WI38 (cell line): ENCODE data around the gene MAMLD1.

Source experiments
- H3K4me3 ChIP-seq: 2 replicates; pipeline ENCODE4 v1.5.1; 2011; ENCODE audit warnings: low read depth, mild to moderate bottlenecking, control low read depth, low read length
- TF ChIP-seq, protein P1 (sequence below): IDR thresholded peaks from 2 replicates; pipeline ENCODE4 v1.5.1; 2012; ENCODE audit warnings: low read depth, mild to moderate bottlenecking, control low read depth, low read length

Gene MAMLD1

DNA sequence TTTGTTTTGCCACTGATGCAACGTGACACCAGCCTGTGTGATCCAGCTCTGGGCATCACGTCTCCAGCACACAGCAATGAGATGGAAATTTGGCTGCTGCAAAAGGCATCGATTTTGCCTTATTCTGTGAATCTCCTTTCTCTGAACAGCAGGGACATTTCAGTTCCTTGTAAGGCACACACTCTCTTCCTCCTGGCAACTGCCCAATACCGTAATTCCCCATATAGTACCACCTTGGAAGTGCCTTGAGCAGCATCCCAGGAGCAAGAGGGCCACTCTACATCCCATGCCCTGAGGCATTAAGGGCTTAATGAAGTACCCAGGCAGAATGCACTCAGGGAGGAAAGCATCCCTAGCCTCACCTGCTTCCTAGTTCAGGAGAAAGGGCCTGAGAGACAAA is 10.5 kb upstream of the MAMLD1 start:
- no peak overlapping the region for H3K4me3 ChIP-seq
- TF ChIP-seq, protein P1, sequence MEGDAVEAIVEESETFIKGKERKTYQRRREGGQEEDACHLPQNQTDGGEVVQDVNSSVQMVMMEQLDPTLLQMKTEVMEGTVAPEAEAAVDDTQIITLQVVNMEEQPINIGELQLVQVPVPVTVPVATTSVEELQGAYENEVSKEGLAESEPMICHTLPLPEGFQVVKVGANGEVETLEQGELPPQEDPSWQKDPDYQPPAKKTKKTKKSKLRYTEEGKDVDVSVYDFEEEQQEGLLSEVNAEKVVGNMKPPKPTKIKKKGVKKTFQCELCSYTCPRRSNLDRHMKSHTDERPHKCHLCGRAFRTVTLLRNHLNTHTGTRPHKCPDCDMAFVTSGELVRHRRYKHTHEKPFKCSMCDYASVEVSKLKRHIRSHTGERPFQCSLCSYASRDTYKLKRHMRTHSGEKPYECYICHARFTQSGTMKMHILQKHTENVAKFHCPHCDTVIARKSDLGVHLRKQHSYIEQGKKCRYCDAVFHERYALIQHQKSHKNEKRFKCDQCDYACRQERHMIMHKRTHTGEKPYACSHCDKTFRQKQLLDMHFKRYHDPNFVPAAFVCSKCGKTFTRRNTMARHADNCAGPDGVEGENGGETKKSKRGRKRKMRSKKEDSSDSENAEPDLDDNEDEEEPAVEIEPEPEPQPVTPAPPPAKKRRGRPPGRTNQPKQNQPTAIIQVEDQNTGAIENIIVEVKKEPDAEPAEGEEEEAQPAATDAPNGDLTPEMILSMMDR, result no peak

DNA sequence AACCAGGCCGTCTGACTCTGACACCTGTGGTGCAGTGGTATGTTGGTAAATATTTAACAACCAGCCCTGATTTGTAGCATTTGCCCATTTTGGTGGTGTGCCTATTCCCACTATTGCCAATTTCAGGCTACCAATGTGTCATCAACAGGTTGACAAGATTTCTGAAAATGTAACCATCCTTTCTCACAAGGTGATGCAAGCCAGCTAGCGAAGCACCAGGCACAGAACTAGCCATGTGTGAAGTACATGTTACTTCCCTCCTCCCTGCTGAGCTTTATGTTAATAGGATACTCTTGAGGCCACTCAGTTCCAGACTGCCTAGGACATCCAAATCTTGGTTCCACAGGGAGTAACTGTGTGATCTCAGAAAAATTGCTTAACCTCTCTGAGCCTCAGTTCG is 7.2 kb upstream of the MAMLD1 start:
- no peak overlapping the region for H3K4me3 ChIP-seq
- TF ChIP-seq, protein P1, result no peak

DNA sequence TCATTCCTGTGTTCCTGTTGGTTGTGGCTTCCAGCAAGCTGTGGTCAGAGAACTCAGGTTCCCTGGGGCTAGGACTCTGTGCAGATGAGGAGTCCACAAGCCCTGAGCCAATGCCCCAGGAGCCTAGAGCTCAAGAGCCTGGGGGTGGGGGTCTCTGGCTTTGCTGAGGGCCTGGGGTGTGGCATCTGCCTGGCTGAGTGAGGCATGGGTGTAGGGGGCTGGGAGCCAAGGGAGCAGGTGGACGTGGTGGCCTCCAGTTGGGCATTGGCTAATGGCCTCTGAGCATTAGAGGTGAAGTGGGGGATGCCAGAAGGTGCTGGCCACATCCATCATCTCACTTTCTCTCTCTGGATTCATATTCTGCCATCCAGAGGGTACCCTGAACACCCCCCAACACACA is 5.3 kb upstream of the MAMLD1 start:
- H3K4me3 ChIP-seq, result no peak overlapping the region
- TF ChIP-seq, protein P1, result no peak

DNA sequence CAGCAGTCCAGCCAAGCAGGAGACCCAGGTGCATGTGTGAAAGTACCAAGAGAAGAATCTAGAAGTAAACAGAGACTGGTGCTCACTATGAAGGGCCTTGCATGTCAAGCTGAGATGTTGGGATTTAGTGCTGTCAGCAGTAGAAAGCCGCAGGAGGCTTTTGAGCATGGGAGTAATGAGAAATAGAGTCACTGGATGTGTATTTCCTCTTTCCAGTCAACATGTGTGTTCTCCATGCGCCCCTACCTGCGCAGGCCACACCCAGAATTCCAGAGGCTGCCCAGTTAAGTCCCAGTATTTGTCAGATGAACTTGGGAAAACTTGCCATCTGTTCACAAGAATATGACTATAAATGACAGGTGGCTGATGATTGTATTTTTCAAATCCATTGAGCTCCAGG is 4.5 kb upstream of the MAMLD1 start:
- no peak overlapping the region for H3K4me3 ChIP-seq
- TF ChIP-seq, protein P1, result no peak

DNA sequence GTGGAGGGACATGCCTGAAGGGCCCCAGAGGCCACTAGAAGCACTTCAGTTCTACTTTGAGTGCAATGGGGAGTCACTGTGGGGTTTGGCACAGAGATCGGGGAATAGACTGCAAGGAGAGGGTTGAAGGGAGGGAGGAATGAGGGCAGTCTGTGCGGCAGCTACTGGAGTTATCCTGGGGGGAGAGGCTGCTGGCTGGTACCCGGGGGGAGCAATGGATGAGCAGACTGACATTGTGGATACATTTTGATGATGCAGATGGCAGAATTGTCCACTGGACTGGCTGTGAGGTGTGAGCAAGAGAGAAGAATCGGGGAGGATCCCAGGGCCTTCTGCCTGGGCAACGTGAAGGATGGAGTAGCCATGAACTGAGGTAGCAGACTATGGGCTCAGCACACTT is 2.8 kb upstream of the MAMLD1 start:
- no peak overlapping the region for H3K4me3 ChIP-seq
- TF ChIP-seq, protein P1, result no peak

DNA sequence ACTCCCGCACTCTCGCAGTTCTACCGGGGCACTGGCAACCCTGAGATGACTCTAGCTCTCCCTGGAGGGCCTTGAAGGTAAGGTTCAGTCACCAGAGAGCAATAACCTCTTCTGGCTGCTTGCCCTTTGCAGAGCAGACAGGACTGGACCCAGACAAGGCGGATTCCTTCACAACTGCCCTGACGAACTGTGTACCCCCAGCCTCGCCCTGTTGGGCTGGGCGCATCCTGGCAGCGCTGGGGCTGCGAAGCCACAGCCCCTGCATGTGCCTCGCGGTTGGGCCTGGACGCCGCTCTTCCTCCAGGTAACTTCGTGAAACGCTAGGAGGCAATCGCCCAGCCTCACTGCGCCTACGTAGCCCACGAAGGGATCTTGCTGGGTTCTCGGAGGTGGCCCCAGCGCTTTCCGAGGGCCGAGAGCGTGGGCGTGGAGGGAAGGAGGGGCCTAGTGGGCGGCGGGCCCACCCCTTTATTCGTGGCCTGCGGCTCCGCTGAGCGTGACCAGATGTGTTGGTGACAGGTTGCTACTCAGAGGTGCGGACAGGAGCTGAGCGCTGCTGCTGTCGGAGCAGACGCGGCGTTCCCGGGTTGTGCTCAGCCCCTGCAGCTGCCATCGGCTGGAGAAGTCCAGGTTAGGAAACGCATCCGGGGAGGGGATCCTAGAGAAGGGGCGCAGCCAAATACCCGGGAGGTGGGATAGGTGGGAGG is 1.9 kb upstream of the MAMLD1 start:
- peak overlapping the region; percentile 69 for H3K4me3 ChIP-seq
- TF ChIP-seq, protein P1, result no peak

DNA sequence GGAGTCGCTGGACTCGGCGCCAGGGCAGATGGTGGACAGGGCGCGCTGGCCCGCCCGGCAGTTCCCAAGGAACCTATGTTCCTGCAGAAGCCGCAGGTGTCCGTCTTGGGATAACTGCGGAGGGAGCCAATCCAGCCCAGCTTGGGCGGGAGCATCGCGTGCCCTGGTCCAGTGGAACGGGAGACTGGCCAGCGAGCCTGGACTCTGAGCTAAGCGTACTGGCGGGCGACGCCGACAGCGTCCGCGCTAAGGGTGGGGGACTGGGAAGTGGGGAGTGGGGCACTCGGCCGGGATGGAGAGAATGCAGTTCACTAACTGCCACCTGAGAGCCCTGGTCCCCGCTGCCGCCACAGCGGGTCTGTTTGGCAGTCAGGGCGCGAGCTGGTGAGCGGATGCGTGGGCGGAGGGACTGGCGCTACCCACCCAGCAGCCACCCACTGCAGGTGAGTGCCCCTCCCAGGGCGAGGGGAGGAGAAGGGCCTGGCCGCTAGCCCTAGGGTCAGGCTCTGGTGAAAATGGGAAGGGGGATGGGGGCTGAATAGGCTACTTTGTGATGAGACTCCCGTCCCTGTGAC is 1.3 kb upstream of the MAMLD1 start:
- TF ChIP-seq, protein P1, result no peak
- H3K4me3 ChIP-seq, result peak overlapping the region; percentile 69
